CD14-positive monocyte (primary cell): ENCODE results near the gene CNTN1. TPM values are rescaled to one million over a fixed set of nuclear protein-coding genes. Genes with fewer than 3 reads are reported as not detected.

ENCODE experiments used
- DNase-seq, 3 donors: peaks; one replicate each; pipeline ENCODE4 v3.0.0-alpha.2; 2011 to 2022
- H2AFZ ChIP-seq: 2 replicates; pipeline ENCODE4 v1.6.0; 2012; ENCODE audit warnings: mild to moderate bottlenecking, low read depth, low read length, inconsistent platforms; ENCODE audit not compliant: insufficient read depth, poor library complexity, severe bottlenecking
- H3K27ac ChIP-seq, 2 donors: 1 replicate in 1 of 2; 2 replicates in 1 of 2; pipeline ENCODE4 v1.5.1; 2012 to 2013; ENCODE audit warnings: low read length in 2 of 2, control low read depth in 1 of 2, inconsistent platforms in 1 of 2, low read depth in 1 of 2, mild to moderate bottlenecking in 1 of 2
- H3K27me3 ChIP-seq, 2 donors: one replicate each; pipeline versions ENCODE4 v1.6.0 to v1.6.1; 2011 to 2013; ENCODE audit warnings: low read length in 2 of 2; ENCODE audit not compliant: control insufficient read depth in 2 of 2, insufficient read depth in 2 of 2
- H3K36me3 ChIP-seq, 2 donors: replicated peaks in 1 of 2; 1 replicate in 1 of 2; 2 replicates in 1 of 2; pipeline versions ENCODE4 v1.5.1 to v1.6.1; 2012 to 2013; ENCODE audit warnings: low read length in 2 of 2, control low read depth in 1 of 2, inconsistent platforms in 1 of 2, mild to moderate bottlenecking in 1 of 2; ENCODE audit not compliant: insufficient read depth in 2 of 2, control insufficient read depth in 1 of 2
- H3K4me1 ChIP-seq, 2 donors: 1 replicate in 1 of 2; 2 replicates in 1 of 2; pipeline versions ENCODE4 v1.5.1 to v1.6.1; 2012 to 2013; ENCODE audit warnings: low read length in 2 of 2, control low read depth in 1 of 2, inconsistent platforms in 1 of 2, mild to moderate bottlenecking in 1 of 2, moderate library complexity in 1 of 2; ENCODE audit not compliant: insufficient read depth in 2 of 2, control insufficient read depth in 1 of 2
- H3K4me2 ChIP-seq: replicated peaks from 2 replicates; pipeline ENCODE3; 2012; ENCODE audit warnings: low read length, moderate library complexity, mild to moderate bottlenecking; ENCODE audit not compliant: poor library complexity, severe bottlenecking; ENCODE audit errors: extremely low read depth
- H3K4me3 ChIP-seq, 3 experiments: fragments of 200-600 bp in 1 of 3; sonication (generic) in 1 of 3; replicated peaks in 1 of 3; 1 replicate in 2 of 3; 2 replicates in 1 of 3; pipeline ENCODE4 v1.5.1; 2011 to 2013; ENCODE audit warnings: low read length in 3 of 3, mild to moderate bottlenecking in 3 of 3, control low read depth in 2 of 3, low read depth in 2 of 3, inconsistent platforms in 1 of 3, moderate library complexity in 1 of 3
- H3K79me2 ChIP-seq: 2 replicates; pipeline ENCODE4 v1.6.0; 2012; ENCODE audit warnings: mild to moderate bottlenecking, control low read depth, inconsistent platforms, low read length, moderate library complexity; ENCODE audit not compliant: insufficient read depth
- H3K9ac ChIP-seq: 2 replicates; pipeline ENCODE4 v1.6.0; 2017; ENCODE audit warnings: low read length, mild to moderate bottlenecking; ENCODE audit not compliant: insufficient read depth, poor library complexity, severe bottlenecking
- H3K9me3 ChIP-seq, 2 donors: replicated peaks in 1 of 2; 1 replicate in 1 of 2; 2 replicates in 1 of 2; pipeline versions ENCODE4 v1.5.1 to v1.6.1; 2012 to 2013; ENCODE audit warnings: low read length in 2 of 2, control low read depth in 1 of 2; ENCODE audit not compliant: control insufficient read depth in 1 of 2, insufficient read depth in 1 of 2
- H4K20me1 ChIP-seq: 2 replicates; pipeline ENCODE4 v1.6.0; 2012; ENCODE audit warnings: mild to moderate bottlenecking, low read length, control low read depth, moderate library complexity; ENCODE audit not compliant: insufficient read depth
- H3K27ac Mint-ChIP-seq, 7 donors: one replicate each; pipeline ENCODE4 v1.8.0; 2020; ENCODE audit warnings: mild to moderate bottlenecking in 7 of 7, mixed read lengths in 7 of 7, moderate library complexity in 6 of 7, inconsistent platforms in 2 of 7
- H3K27me3 Mint-ChIP-seq, 3 donors: one replicate each; pipeline ENCODE4 v1.8.0; 2021 to 2022; ENCODE audit warnings: low read depth in 3 of 3, mild to moderate bottlenecking in 3 of 3, mixed read lengths in 3 of 3, moderate library complexity in 3 of 3, inconsistent platforms in 1 of 3
- H3K36me3 Mint-ChIP-seq, 2 donors: one replicate each; pipeline ENCODE4 v1.8.0; 2020; ENCODE audit warnings: mixed read lengths in 2 of 2, inconsistent platforms in 1 of 2, mild to moderate bottlenecking in 1 of 2
- H3K4me1 Mint-ChIP-seq: one replicate; pipeline ENCODE4 v1.8.0; 2020; ENCODE audit warnings: mild to moderate bottlenecking, mixed read lengths
- H3K4me3 Mint-ChIP-seq, 2 donors: one replicate each; pipeline ENCODE4 v1.8.0; 2020; ENCODE audit warnings: mild to moderate bottlenecking in 2 of 2, mixed read lengths in 2 of 2, moderate library complexity in 1 of 2
- H3K9me3 Mint-ChIP-seq, 7 donors: one replicate each; pipeline ENCODE4 v1.8.0; 2020 to 2022; ENCODE audit warnings: mixed read lengths in 7 of 7, mild to moderate bottlenecking in 6 of 7, moderate library complexity in 6 of 7, inconsistent platforms in 2 of 7
- WGBS: methylation state at CpG from one replicate; pipeline ENCODE4 v1.1.5; 2013; ENCODE audit warnings: missing lambda C conversion rate; ENCODE audit not compliant: insufficient coverage; 5-methylcytosine and 5-hydroxymethylcytosine counted together
- intact Hi-C, 2 donors: fragments of 100-400 bp; cut with micrococcal nuclease; formaldehyde crosslinking; loops; one replicate each; pipeline versions ENCODE4 v1.15.0 to v1.15.1; 2023
- polyA plus RNA-seq, 3 donors: library from polyadenylated mRNA; depleted of rRNA in 1 of 3; unstranded in 2 of 3; stranded (reverse) in 1 of 3; fragments of 300-500 nt in 2 of 3; fragments of >200 nt in 1 of 3; fragmentation: Illumina TruSeq in 2 of 3; gene quantifications; 1 replicate in 2 of 3; 2 replicates in 1 of 3; pipeline ENCODE4 v1.2.3, GENCODE V29; 2012 to 2021
- TF ChIP-seq, protein P1 (sequence below): fragments of 200-600 bp; IDR thresholded peaks from one replicate; pipeline ENCODE4 v1.8.0; 2022; ENCODE audit warnings: antibody characterized with exemption, mild to moderate bottlenecking

CNTN1 gene
- polyA plus RNA-seq, 3 donors = not detected

DNA sequence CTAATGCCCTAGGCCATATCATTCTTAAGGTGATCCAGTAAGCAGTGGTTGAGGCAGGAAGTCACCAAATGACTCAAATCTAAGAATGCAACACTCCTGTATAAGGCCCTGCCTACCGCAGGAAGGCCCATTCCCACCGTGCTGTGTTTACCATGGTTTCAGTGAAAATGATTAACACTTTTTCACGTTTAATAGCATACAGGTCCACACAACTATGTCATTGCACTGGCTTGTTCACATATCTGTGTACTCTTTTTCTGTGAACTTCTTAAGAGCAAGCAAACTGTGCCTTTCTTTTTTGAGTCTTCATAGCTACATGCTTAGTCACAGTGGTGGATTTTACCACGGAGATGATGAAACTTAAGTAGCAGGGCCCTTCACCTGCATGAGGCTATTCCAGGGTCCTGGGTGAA is 214.9 kb downstream of the CNTN1 start:
- no peaks in the 10 kb centered on the region for H3K27me3 ChIP-seq
- no peaks in the 10 kb centered on the region for H3K4me1 ChIP-seq
- Mint-ChIP-seq H3K4me3 (no peak overlapping the region), H3K36me3 (no peaks in the 10 kb centered on the region), H3K4me1 (no peaks in the 10 kb centered on the region), H3K27ac (no peak overlapping the region), H3K27me3 (no peaks in the 10 kb centered on the region), H3K9me3 (peaks cover 0 to 3% (median 0%) of the 10 kb centered on the region in 7 donors)
- TF ChIP-seq, protein P1, sequence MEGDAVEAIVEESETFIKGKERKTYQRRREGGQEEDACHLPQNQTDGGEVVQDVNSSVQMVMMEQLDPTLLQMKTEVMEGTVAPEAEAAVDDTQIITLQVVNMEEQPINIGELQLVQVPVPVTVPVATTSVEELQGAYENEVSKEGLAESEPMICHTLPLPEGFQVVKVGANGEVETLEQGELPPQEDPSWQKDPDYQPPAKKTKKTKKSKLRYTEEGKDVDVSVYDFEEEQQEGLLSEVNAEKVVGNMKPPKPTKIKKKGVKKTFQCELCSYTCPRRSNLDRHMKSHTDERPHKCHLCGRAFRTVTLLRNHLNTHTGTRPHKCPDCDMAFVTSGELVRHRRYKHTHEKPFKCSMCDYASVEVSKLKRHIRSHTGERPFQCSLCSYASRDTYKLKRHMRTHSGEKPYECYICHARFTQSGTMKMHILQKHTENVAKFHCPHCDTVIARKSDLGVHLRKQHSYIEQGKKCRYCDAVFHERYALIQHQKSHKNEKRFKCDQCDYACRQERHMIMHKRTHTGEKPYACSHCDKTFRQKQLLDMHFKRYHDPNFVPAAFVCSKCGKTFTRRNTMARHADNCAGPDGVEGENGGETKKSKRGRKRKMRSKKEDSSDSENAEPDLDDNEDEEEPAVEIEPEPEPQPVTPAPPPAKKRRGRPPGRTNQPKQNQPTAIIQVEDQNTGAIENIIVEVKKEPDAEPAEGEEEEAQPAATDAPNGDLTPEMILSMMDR = no peak
- no peaks in the 10 kb centered on the region for H3K79me2 ChIP-seq
- no peaks in the 10 kb centered on the region for H3K36me3 ChIP-seq
- H3K9me3 ChIP-seq = no peaks in the 10 kb centered on the region
- no peak overlapping the region for H3K27ac ChIP-seq
- intact Hi-C loops = no loop called here
- no peaks in the 10 kb centered on the region for H4K20me1 ChIP-seq
- whole genome bisulfite sequencing = 79% methylated on average over 3 of the region's 4 CpGs
- no peak for DNase-seq
- no peak overlapping the region for H3K4me2 ChIP-seq
- H2AFZ ChIP-seq = no peak overlapping the region
- no peak overlapping the region for H3K4me3 ChIP-seq
- no peak overlapping the region for H3K9ac ChIP-seq

DNA sequence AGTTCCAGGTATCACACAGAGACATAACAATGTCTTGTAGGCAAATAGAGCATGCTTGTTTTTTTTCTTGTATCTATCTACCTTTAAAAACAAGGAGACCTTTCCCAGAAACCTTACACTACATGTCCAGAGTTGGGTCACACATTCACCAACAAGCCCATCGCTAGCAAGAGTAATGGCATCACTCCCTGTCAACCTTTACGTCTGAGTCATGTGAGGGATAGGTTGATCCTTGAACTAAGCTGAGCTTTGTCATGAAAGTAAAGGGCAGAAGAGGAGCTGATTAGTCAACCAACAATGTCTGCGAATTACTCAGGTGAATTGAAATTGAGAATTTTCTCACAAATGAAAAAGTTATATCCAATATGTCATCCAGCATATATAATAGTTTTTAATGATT is 219.4 kb downstream of the CNTN1 start:
- Histone ChIP-seq H3K27me3 (no peaks in the 10 kb centered on the region), H3K79me2 (no peaks in the 10 kb centered on the region), H3K4me1 (no peaks in the 10 kb centered on the region), H3K9ac (no peak overlapping the region), H4K20me1 (no peaks in the 10 kb centered on the region), H3K4me3 (no peak overlapping the region), H3K27ac (no peak overlapping the region), H3K9me3 (no peaks in the 10 kb centered on the region), H3K36me3 (no peaks in the 10 kb centered on the region), H2AFZ (no peak overlapping the region), H3K4me2 (no peak overlapping the region)
- H3K36me3 Mint-ChIP-seq = no peaks in the 10 kb centered on the region
- no peaks in the 10 kb centered on the region for H3K9me3 Mint-ChIP-seq
- H3K27ac Mint-ChIP-seq = no peak overlapping the region
- no peaks in the 10 kb centered on the region for H3K4me1 Mint-ChIP-seq
- no peak overlapping the region for H3K4me3 Mint-ChIP-seq
- DNase-seq = no peak
- intact Hi-C loops = no loop called here
- WGBS = 86% methylated on average over 1 of the region's 3 CpGs
- no peaks in the 10 kb centered on the region for H3K27me3 Mint-ChIP-seq
- TF ChIP-seq, protein P1 = no peak
